UCSD-AML1 (cell line): ENCODE results near the gene CRLF3.
"Not testable (repeated sequence)": the region's sequence is repeated elsewhere in the genome, so short reads cannot be mapped to it uniquely, and the experiment has no call there.

Experiments
- DNase-seq: peaks from one replicate; lab custom pipeline; 2025; ENCODE audit not compliant: unreplicated experiment; lab: John Stamatoyannopoulos, UW

CRLF3 gene

GRCh38 chr17:30742669-30743068 is 81.8 kb downstream of the CRLF3 start:
- DNase-seq: not testable (repeated sequence)

GRCh38 chr17:30736371-30736770 is 88.1 kb downstream of the CRLF3 start:
- DNase-seq: not testable (repeated sequence)

GRCh38 chr17:30735644-30736043 is 88.8 kb downstream of the CRLF3 start:
- not testable (repeated sequence) for DNase-seq

- DNase-seq: not testable (repeated sequence)
These were observed 89.3 kb downstream of the CRLF3 start for GRCh38 chr17:30735206-30735605.

GRCh38 chr17:30734153-30734552 is 90.3 kb downstream of the CRLF3 start:
- DNase-seq: not testable (repeated sequence)
